ENCODE measurements around the gene LRP5.

LRP5 gene

GRCh38 chr11:68349461-68350249, 37.3 kb downstream of the LRP5 start:
- no peak for FAIRE-seq

GRCh38 chr11:68350759-68351449, 38.5 kb downstream of the LRP5 start:
- no peak for FAIRE-seq

- FAIRE-seq: no peak
These were observed 39.3 kb downstream of the LRP5 start for GRCh38 chr11:68351450-68352275.

DNA sequence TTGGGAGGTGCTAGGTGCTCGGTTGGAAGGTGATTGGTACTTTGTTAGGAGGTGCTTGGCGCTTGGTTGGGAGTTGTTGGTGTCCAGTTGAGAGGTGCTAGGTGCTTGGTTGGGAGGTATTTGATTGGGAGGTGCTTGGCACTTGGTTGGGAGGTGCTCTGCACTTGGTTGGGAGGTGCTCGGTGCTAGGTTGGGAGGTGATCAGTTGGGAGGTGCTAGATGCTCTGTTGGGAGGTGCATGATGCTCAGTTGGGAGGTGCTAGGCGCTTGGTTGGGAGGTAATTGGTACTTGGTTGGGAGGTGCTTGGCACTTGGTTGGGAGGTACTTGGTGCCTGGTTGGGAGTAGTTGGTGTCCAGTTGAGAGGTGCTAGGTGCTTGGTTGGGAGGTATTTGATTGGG, 40.2 kb downstream of the LRP5 start:
- no peak for FAIRE-seq

DNA sequence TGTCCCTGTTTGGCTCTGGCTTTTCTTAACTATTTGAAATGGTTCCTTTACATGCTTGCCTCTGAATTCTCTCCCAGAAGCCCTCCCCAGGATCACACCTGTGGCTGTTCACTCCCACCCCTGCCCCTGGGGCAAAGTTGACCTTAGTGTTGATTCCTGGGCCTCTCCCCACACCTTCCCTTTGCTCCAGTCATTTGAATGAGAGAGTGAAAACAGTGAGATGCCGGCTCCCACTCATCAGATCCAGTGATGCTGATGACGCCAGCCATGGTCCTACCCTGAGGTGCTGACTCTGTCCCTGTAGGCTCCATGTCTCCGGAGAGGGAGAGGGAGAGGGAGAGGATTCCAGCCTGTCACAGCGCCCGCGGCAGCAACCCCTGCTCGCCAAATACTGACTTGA, 40.7 kb downstream of the LRP5 start:
- FAIRE-seq: no peak

DNA sequence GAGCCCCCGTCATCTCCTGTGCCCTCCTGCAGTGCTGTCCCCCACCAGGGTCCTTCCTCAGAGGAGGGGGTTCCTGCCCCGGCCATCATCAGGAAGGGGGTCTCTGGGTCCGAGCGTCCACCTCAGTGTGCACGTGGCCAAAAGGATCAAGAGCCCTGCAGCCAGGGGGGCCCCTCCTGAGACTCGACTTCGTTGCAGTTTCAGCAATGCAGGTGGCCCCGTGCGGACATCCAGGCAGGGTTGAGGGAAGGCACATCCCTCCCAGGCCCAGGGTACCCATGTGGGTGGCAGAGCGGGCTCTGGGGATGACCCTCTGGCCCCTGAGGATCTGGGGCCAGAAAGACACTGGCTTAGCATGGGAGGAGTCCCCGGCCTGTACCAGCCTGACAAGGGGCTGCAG, 41.3 kb downstream of the LRP5 start:
- no peak for FAIRE-seq

GRCh38 chr11:68354148-68354872, 41.9 kb downstream of the LRP5 start:
- FAIRE-seq: no peak

GRCh38 chr11:68355471-68355870, 43.1 kb downstream of the LRP5 start:
- no peak for FAIRE-seq

- no peak for FAIRE-seq
These were observed 45.2 kb downstream of the LRP5 start for GRCh38 chr11:68357568-68357967.

DNA sequence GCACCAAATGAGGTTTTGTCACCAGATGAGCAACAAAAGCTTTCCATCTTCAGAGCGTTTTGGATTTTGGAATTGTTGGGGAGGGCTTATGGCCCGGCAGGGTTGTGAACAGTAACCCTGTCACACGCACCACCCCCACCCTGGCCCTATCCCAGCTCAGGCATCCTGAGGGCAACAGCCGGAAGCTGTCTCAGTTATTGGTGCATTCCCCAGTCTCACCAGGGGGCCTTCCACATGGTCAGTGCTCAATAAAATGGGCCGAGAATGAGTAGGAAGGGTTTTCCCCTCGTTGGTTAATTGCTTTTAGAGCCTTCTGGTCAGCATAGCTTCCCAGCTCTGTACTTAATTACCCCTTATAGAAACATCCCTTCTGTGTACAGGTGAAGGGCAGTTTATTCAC, 46.0 kb downstream of the LRP5 start:
- FAIRE-seq: no peak

DNA sequence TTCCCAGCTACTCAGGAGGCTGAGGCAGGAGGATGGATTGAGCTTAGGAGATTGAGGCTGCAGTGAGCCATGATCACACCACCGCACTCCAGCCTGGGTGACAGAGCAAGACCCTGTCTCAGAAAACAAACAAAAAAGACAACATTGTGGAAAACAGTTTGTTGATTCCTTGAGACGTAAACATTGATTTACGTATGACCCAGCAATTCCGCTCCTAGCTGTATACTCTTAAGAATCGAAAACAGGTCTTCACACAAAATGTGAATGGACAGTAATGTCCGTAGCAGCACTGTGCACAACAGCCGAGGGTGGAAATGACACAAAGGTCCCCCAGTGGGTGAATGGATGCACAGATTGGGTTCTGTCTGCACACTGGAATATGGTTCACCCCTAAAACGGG, 49.3 kb downstream of the LRP5 start:
- FAIRE-seq: no peak

- FAIRE-seq: no peak
These were observed 50.5 kb downstream of the LRP5 start for GRCh38 chr11:68362801-68363379.

DNA sequence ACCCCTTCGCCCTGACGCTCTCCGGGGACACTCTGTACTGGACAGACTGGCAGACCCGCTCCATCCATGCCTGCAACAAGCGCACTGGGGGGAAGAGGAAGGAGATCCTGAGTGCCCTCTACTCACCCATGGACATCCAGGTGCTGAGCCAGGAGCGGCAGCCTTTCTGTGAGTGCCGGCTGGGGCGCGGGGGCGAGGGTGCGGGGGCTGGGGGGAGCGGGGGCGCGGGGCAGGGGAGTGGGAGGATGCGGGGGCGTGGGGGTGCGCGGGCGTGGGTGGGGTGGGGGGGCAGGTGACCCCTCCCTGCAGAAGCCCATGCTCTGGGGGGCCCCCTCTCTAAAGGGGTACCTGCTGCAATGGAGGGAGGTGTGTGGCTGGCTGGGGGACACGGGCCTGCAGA, 51.4 kb downstream of the LRP5 start:
- no peak for FAIRE-seq

DNA sequence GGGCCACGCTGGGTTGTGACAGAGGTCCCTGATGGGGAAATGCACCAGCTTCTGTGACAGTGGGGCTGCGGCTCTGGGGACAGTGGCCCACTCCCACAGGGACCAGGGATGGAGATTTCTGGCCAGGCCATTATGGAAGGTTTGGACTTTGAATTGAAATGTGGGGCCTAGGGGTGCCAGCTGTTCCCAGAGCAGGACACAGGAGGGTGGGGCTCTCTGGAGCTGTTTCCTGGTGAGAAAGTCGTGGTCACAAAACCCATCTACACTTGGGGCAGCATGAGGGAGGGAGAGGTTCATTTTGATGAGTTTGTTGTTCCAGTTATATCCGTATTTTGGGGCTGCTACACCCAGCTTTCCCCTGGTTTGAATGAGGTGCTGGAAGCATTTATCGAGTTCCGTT, 52.2 kb downstream of the LRP5 start:
- FAIRE-seq: no peak

DNA sequence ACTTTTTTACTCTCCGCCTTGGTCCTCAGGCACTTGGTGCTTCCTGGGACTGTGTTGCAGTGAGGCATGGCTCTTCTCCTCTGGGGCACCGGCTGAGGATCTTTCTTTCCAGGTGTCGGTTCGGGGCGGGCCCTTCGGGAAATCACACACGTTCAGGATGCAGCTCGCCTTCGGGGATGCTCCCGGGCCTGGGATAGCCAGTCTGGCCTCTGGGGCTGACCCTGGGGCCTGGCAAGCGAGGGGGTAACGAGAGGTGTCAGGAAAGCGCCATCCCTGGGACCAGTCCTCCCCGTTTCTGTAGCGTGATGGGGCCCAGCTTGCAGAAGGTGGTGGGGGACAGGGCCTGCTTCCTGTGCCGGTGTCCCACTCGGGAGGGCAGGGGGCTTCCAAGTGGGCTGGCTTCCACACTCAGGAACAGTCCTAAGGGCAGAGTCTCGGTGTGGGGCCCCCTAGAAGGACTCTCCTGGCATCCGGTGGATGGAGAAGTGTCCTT, 53.6 kb downstream of the LRP5 start:
- no peak for FAIRE-seq

DNA sequence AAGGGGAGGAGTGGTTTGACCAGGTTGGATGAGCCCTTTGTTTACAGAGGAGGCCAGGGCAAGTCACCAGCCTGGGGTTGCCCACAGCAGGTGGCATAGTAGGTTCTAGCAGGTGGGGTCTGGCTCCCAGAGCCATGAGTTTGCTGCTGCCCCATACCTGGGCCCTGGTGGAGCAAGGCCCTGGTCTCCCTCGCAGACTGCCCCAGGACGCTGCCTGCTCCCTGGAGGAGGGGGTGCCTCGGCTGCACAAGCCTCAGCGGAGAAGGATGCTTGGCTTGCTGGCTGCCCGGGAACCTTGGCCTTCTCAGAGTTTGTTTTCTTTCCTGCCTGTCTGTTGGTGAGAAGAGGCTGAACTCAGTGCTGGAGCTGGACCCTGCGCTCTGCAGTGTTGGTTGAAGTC, 54.9 kb downstream of the LRP5 start:
- no peak for FAIRE-seq

DNA sequence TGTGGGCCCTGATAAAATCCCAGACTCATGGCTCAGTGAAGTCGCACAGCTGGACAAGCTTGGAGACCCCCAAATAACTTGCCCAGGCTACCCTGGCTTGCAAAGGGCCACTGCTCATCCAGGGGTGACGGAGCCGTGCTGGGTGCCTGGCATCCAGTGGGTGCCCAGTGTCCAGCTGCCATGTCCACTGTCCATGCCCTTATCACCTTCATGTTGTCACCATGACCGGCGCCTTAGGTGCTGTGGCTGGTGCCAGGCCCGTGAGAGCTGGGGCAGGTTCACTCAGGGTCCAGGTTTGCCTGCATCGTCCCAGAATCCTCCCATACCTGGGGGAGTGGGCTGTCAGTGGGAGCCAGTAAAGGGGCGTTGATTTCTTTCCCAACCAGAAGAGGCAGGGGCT, 57.4 kb downstream of the LRP5 start:
- no peak for FAIRE-seq

DNA sequence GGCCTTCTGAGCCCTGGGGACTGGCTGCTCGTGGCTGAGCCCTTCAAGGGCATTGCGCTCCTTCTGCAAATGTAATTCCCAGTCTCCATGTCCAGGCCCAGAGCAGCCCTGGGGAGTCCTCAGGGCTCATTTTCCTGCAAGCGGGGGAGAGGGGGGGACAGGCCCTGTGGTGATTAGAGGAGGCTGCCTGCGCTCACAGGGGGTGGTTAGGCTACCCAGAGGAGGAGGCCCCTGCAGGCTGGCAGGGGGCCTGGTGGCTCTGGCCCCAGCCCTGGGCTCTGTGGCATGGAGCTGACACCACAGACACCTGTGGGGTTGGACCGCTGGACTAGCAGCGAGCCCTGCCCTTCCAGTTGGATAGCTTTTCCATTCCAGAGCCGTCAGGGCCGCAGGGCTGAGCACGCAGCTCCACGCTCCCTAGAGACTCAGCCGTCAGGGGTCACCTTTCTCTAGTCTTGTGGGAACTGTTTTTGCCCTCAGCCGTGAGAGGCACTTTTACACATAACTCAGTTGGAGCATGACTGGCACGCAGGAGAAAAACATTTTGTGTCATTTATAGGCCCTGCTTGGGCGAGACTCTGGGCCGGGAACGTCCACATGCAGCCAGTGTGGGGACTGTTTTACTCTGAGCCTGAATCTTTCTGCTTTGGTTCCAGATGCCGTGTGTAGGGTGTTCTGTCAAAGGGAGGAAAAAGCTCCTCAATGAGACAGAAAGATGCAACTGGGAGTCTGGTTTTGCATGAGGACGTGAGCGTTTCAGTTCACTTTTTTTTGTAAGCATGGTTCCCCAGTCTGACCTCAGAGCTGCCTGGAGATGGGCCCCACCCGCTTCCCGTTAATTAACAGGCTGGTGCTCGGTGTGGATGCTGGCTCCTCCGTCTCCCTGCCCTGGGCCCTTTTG, 58.1 kb downstream of the LRP5 start:
- FAIRE-seq: no peak

DNA sequence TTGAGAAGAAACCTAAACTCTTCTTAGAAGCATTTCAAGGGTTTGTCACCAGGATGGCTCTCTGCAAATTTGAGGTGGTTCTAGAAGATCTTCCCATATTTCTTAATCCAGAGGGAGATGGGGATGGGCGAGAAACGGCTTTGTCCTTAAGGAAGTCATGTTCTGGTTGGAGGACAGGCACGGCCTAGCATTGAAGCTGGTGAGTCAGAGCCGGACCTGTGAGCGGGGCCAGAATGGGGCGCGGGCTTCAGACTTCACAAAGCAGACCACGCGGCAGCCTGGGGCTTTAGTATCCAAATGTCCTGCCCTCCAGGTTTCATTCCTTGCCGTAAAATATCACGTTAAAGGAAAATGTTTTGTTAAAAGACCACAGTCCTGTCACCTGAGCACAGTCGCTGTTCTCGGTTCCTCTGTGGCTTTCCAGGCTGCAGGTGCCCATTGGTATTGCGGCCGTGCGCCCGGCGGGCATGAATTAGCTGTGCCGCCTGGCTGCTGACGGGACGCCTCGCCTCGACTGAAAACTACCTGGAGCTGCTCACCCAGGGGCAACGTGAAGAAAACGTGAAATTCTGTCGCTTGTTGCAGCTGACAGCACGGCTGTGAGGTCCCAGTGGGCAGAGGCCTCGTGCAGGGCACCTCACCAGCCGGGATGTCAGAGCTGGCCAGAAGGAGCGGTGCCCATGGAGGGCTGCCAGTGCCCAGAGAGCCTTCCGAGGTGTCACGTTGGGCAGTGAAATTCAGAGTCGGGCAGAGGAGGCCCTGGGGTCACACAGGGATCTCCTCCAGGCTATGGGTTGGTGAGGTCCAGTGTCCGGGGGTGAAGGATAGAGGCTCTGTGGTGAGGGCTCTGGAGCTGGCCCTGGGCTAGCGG, 59.0 kb downstream of the LRP5 start:
- no peak for FAIRE-seq

DNA sequence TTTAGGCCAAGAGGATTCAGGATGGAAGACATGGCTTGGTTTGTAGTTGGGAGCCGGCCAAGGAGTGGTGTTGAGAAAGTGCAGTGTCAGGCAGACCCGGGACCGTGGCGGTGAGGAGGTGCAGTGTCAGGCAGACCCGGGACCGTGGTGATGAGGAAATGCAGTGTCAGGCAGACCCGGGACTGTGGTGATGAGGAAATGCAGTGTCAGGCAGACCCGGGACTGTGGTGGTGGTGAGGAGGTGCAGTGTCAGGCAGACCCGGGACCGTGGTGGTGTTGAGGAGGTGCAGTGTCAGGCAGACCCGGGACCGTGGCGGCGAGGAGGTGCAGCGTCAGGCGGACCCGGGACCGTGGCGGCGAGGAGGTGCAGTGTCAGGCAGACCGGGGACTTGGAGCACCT, 59.7 kb downstream of the LRP5 start:
- FAIRE-seq: no peak
